ENCODE data around the gene HS1BP3. TPM values are rescaled to one million over a fixed set of nuclear protein-coding genes. Genes with fewer than 3 reads are reported as not detected.

Gene HS1BP3
- total RNA-seq, 2 experiments from 2014 or later, result 7.9 to 9.0 TPM

DNA sequence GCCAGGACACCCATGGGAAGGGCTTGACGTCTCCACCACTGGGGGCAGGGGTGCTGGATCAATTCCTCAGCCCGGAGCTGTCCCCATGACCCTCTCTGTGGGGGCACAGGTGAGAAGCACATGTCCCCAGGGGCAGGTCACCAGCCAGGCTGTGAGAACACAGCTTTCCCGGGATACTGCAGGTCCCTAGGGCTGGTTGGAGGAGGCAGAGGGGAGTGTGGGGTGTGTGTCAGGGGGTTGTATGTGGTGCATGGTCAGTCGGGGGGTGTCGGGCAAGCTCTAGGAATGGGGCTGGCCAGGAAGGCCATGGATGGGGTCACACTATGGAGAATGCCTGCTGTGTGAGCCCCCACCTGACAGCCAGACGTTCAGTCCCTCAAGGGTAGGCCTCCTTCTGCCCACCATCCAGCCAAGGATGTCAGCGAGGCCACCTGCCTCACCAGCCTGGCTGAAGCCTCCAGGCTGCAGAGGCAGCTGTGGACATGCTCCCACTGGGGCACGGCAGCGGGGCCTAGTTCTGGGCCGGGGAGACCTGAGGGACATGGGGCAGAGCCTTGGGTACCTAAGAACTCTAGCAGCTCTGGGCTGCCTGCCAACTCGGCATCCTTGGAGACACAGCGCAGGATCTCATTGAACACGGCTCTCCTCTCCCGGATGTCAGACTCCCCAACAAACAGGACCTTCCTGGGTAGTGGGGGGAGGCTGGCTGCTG lies 10.3 kb downstream of the HS1BP3 start:
- CTCF ChIA-PET, result interaction anchor here (0.7 to 4.5 kb wide), 4 partner anchors 9 to 287 kb away, joined by 3 to 49 read pairs (median 15); no protein-coding TSS in a partner anchor
- POLR2A ChIA-PET, result no interaction called here

DNA sequence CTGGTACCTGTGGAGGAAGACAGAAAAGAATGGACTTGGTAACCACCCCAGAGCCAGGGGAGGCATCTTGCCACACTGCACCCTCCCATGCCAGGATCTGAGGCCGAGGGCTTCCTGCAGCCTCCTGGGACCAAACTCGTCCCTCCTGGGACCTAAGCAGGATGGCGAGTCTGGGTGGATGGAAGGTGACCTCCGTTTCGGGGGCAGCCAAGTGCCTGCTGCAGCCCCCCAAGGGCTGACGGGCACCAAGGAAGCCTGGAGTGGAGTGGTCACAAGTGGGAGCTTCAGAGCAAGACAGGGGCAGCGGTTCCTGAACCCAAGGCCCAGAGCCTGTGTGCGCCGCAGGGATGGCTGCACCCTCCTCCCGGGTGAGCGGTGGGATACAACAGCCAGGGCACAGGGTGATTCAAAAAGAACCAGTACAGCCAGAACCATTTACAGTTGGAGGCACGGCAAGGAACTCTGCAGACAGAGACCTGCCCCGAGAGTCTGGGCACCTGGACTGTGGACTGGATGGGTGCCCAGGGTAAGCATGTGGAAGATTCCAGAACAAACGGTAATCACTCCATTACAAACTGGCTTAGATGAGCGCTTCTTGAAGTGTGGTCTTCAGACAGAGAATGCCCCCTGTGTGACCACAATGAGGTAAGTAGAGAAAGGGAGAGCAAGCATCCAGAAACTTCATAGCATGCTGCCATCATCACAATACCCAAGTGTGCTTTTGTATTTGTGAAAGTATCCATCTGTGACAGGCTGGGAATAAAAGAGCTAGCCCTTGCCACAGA lies 12.1 kb downstream of the HS1BP3 start:
- ChIA-PET CTCF (no interaction called here), POLR2A (no interaction called here)

DNA sequence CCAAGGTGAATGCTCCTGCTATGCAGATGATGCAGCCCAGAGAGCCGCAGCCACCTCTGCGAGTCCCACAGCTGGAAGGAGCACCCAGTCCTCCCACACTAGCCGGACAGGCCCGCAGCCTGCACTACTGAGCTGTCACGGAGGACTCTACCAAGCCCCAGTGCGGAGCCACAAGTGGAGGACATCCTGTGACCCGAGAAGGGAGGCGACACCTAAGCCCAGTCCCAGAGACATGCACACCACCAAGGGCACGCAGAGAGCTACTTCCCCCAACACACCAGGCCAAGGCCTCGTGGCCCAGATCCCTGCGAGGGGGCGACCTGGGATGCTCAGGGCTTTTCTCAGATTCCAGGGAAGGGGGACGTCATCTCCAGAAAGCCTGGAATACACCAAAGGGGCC lies 12.9 kb downstream of the HS1BP3 start:
- ChIA-PET POLR2A (no interaction called here), CTCF (no interaction called here)

DNA sequence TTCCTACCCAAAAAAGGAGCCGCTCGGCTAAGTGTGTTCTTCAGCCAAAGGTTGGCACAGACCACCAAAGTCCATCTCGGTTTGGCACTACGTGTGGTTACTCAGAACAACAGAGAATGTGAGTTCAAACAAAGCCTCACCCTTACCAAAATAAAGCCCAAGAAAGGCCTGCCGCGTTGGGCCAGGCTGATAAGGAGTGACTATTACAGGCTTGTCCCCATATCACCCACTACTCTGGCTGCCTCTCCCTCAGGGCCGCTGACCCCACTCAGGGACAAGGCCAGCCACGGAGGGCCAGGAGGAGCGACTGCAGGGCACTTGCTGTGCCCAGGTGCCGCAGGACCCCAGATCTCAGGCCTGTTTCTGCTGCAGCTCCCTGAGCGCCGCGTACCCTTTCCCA lies 13.8 kb downstream of the HS1BP3 start:
- POLR2A ChIA-PET, result no interaction called here
- CTCF ChIA-PET, result interaction anchor here (1.5 kb wide), 1 partner anchor 195 kb away, joined by 6 read pairs; no protein-coding TSS in a partner anchor

DNA sequence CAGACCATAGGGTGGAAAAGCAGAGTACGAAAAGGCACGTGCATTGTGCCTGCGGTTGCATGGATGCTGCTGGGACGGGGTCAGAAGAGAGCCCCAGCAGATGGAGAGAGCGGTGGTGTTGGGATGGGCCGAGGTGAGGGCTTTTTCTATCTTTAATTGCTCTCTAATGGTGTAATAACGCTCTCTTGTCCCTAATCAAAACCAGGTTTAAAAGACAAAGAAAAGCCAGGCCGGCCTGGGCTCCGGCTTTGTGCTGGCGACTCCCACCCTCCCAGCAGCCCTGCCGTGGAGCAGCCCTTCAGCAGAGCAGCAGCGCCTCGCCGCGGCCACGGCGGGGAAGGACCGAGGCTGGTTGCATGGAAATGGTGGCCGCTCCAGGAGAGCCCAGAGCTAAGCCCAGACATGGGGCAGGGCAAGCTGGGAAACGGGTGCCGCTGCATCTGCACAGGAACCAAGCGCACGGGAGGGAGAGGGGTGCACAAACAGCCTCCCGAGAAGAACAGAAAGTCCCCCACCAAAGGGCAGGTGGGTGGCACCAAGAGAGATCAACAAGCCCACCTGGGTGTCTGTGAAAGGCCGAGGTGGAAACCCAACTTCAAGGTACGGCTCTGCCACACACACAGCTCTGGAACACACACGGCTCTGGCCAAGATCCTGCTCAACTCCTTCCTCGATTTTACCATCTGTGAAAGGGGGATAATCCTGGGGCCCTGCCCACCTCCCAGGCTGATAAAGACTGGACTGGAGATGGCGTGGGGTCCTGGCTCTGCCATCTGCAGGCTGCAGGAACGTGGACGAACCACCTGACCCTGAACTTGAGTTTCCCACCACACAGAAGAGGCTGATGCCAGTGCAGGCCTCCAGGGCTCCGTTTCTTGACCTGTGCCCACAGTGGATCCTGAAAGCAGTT lies 15.0 kb downstream of the HS1BP3 start:
- CTCF ChIA-PET, result interaction anchor here (0.6 to 1.6 kb wide), 13 partner anchors 13 to 650 kb away, joined by 3 to 6 read pairs (median 3); partner anchors contain the start of genes HS1BP3 and RHOB
- POLR2A ChIA-PET, result no interaction called here

DNA sequence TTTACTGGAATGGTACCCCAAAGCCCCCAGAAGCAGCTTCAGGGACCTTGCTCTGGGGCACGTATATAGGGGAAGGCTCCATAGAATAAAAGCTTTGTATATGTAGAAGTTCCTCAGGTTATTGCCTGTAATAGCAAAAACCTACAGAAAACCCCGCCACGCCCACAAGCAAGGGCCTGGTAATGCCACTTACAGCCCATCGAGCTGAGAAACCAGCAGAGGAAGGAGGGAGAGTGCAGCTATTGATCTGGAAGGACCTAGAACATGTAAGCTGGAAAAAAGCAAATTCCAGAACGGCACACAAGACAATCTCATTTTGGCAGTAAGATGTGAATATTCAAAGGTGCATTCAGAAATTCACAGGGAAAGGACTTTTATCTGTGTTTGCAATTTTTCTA lies 15.8 kb downstream of the HS1BP3 start:
- ChIA-PET POLR2A (no interaction called here), CTCF (interaction anchor here (1.0 to 1.6 kb wide), 5 partner anchors 16 to 193 kb away, joined by 3 to 5 read pairs (median 4); partner anchors contain the start of genes HS1BP3 and RHOB)

DNA sequence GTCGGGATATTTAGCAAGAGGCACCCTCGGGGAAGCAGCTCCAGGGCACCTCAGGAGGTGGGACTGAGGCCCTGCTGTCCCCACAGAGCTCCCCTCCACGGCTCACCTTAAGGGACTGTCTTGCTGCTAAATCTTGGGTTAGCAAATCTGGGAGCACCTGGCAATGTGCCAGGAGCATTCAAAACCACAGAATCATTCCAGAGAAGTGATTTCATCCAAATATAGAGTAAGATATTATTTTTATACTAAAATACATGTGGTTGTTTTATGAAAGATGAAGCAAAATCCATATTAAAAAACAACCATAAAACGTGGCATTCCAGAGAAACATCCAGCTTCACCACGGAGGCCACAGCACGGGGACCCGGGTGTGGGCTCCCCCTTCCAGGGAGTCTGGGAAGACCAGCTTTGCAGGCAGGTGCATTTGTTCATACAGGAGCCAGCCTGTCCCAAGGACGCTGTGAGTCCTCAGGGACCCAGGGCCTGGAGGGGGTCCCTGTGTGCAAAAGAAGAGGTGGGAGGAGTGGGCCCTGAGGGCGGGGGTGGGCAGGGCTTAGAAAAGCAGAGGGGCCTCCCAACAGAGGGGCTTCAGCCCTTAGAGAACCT lies 16.3 kb downstream of the HS1BP3 start:
- ChIA-PET CTCF (interaction anchor here (0.9 to 1.6 kb wide), 8 partner anchors 17 to 388 kb away, joined by 3 to 5 read pairs (median 4); partner anchors contain the start of genes HS1BP3 and RHOB), POLR2A (interaction anchor here (0.5 kb wide), 1 partner anchor 223 kb away, joined by 3 read pairs; no protein-coding TSS in a partner anchor)

DNA sequence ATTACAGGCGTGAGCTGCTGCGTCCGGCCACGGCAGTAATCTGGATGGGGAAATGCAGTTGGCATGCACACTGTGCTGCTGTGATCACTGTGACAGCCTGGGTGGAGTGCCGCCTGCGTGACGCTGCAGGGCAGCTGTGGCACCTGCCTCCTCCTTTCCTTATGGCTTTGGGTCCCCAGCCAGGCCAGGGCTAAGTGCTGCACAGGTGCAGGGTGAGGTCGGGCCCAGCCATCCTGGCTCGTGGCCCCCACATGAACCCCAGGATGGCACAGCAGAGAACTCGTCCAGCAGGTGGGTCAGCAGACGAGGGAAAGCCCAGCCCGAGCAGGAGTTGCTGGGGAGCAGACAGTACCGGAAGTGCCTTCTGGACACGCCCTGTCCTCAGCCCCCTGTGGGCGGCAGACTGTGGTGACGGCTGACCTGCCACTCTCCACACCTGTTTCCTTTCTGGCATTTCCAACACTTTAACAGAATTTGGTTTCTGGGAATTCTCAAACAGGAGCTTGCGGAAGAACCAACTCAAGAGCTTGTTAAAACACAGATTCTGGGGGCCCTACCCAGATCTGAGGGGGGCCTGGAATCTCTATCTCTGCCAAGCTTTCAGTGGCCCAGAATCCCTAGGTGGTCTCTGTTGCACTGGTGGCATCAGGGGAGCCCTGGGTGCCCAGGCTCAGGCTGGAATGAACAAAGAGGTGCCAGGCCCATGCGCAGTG lies 16.9 kb downstream of the HS1BP3 start:
- ChIA-PET POLR2A (interaction anchor here (0.5 kb wide), 1 partner anchor 223 kb away, joined by 3 read pairs; no protein-coding TSS in a partner anchor), CTCF (interaction anchor here (0.9 to 1.6 kb wide), 6 partner anchors 32 to 388 kb away, joined by 3 to 4 read pairs (median 3); partner anchors contain the start of gene RHOB)

DNA sequence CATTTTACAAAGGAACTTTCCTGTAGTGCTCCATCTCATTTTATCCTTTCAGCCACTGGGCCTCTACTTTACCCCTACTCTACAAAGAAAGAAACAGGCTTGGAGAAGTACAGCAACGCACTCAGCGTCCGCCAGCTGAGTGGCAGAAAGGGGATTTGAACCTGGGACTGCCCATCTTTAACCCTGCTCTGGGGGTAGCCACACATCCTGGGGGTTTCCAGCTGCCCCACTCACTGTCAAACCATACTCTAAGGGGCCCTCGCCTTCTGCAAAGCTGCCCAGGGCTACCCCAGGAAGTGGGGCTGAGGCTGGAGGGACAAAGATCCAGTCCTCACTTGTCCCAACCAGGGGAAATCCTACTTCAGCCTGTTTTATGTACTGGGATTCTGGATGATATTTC lies 17.9 kb downstream of the HS1BP3 start:
- ChIA-PET POLR2A (no interaction called here), CTCF (no interaction called here)

DNA sequence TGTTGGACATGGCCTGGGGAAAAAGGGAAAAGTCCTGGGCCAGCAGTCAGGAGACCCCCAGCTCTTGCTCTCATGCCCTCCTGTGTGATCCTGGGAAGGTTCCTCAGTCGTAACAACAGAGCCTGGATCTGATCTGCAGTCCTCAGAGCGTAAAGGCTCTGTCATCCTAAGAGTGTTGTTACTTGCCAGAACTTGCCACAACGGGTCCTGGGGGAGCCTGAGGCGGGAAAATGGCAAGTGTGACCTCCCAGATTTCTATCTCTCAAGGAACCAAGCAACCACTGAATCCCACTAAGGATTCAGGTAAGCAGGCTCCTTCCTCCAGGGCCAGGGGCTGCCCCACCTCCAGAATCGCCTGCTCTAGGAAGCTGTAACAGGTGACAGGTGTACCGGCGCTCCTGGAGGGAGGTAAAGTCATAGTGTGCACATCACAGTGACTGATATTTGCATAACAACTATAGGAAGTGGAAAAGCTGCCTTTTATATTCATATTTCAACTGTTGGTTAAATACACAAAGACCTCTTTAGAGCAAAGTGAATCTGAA lies 18.4 kb downstream of the HS1BP3 start:
- CTCF ChIA-PET, result no interaction called here

DNA sequence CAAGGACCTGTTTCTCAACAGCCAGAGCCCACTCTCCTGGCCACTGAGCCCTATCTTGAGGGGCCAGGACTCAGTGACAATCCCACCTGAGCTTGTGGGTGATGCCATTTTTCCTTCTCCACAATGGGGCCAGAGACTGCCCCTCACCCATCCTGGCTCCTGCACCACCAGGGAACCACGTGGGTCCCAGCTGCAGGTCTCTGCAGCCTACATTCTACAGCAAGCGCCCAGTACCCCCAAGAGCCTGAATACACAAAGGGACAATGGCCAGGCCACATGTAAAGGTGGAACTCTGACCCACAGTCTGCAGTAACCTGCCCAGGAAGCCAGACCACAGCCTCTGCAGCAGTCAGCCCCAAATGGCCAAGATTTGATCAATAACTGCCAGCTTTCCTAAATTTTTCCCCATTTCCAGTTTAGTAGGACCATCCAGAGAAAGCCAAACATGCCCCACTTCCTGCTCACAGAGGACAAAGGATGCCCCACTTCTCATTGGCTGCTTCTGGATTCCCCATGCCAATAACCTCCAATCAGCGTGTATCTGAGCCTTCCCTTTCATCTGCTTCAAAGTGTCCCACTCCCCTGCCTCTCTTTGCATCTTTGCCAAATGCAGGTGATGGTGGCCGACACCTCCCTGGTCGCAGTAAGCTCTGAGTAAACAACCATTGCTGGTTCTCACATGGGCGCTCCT lies 19.1 kb downstream of the HS1BP3 start:
- ChIA-PET CTCF (interaction anchor here (1.3 kb wide), 1 partner anchor 9 kb away, joined by 4 read pairs; no protein-coding TSS in a partner anchor), POLR2A (no interaction called here)

More for the DNA sequence above, 18.4 kb downstream of the HS1BP3 start:
- POLR2A ChIA-PET, result no interaction called here

DNA sequence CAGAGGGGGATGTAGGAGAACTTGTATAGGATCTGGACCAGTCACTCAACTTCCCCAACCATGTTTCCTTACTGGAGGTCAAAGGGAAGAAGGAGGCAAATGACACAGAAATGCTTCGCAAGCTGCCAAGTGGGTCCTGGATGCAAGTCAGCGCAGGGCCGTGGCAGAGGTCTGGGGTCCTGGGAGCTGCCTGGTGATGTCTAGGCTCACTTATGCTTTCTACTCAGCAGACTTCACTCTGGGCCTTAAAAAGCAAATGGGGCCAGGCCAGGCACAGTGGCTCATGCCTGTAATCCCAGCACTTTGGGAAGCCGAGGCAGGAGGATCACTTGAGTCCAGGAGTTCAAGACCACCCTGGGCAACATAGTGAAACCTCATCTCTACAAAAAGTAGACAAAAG lies 19.9 kb downstream of the HS1BP3 start:
- POLR2A ChIA-PET, result no interaction called here

DNA sequence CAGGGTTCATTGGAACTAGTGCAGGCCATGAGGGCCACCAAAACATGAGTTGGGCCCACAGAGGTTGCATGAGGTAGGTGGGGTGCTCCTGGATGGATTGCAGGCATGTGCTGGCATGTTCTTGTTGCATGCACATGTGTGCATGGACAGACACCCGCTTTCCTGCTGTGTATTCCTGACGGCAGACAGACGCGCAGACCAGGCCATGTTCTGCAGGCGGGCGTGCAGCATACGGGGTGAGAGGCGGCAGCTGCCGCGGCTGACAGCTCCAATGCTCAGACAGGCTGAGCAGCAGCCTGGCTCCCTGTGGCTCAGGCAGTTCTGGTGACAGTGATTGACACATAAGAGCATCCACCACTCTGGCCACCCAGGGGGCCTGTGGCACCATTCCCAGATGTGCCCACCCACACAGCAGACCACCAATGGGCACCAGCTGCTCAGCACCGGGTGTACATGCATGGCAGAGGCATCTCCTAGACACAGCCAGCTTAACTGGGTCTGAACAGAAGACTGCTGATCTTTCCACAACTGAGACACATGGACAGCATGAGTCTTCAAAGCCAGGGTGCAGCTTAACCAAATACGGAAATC lies 21.2 kb downstream of the HS1BP3 start:
- ChIA-PET POLR2A (no interaction called here), CTCF (no interaction called here)

More for the DNA sequence above, 19.9 kb downstream of the HS1BP3 start:
- CTCF ChIA-PET, result interaction anchor here (1.3 kb wide), 1 partner anchor 10 kb away, joined by 4 read pairs; no protein-coding TSS in a partner anchor

DNA sequence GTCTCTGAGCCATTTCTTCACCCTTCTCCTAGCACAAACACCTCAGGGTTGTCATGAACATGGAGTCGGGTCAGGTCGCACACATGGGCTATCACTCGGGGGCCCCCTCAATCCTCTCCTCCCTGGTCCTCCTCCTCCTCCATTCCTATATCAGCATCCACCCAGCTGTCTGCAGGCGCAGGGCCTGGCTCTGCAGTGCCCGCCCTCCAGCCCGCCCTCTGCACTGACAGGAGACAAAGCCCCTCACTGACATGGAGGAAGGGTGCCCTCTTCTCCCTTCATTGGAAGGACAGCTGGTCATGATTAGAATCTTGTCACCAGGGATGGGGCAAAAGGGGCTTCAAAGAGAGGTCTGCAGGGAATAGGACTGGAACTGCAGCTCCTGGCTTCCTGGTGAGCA lies 21.7 kb downstream of the HS1BP3 start:
- POLR2A ChIA-PET, result no interaction called here

DNA sequence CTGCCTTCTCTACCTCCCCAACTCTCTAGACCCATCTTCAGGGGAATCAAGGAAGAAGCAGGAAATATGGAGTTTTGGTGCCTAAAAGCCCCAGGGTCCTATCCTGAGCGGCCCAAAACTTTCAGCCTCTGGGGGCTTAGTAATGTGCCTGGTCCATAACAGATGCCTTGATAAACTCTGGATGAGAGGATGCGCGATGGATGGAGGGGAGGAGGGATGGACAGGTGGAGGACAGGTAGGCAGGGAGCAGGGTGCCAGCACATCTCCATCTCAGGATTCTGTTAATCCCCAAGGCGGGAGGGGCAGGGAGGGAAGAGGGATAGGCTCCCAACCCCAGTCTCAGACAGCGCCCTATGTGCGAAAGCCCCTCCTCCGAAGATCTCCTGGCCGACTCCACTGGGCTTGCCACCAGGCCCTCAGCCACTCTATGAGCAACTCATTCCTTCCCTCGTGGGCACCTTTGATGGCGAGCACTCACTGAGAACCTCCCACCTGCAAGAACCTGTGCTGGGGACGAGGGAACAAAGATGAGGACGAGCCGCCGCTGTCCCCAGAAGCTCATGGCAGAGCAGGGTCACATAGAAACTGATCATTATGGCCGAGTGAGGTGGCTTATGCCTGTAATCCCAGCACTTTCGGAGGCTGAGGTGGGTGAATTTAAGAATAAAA lies 23.1 kb downstream of the HS1BP3 start:
- ChIA-PET POLR2A (no interaction called here), CTCF (no interaction called here)

More for the DNA sequence above, 21.7 kb downstream of the HS1BP3 start:
- CTCF ChIA-PET, result no interaction called here

DNA sequence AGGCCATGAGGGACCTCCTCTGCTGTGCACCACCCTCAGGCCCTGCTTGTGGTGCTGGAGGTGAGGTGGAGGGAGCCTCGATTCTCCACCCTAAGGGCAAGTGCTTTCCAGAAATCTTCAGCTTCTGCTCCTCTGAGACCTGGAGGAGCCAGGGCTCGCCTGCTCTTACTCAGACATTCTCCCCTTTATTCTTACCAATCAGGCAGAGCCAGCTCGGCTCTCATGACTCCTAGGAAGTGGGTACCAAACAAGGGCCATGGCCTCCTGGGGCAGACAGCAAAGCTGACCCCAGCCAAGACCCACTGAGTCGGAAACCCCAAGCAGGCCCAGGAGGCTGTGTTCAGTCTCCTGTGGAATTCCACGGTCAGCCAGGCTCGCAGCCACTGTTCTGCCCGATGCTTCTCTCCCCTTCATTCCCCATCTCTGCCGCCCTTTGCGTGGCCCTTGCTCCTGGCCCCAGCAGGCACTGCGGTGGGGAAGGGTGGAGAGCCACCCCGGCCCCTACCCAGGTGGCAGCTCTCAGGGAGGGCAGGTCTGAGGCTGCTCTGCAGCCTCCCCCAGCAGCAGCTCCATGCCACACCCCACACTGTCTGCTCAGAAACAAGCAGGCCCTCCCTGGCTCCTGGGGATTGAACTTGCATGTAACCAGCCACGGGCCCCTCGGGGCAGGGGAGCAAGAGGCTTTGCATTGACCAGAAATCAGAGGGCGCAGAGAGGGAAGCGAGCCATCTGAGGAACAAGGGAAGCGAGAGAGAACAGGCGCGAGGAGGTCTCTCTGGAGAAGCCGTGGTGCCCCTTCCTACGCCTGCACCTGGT lies 24.0 kb downstream of the HS1BP3 start:
- ChIA-PET CTCF (interaction anchor here (0.9 kb wide), 1 partner anchor 181 kb away, joined by 3 read pairs; no protein-coding TSS in a partner anchor), POLR2A (no interaction called here)

Data from activated CD8-positive, alpha-beta memory T cell treated with anti-CD3 and anti-CD28 coated beads for 36 hours (primary cell).